HG03378 (cell line): ENCODE results near the gene SLC6A12.

Experiments used
- ATAC-seq: cut with Tn5 transposase; IDR thresholded peaks from one replicate; pipeline ENCODE4 v1.9.1; 2021; ENCODE audit warnings: mild to moderate bottlenecking, moderate library complexity; ENCODE audit not compliant: unreplicated experiment

SLC6A12 gene

GRCh38 chr12:214003-214741, at the start of gene SLC6A12:
Gene SLC6A12, minus strand, starts transcription at chr12:214157. Its CDS starts 4,171 bp downstream, at chr12:209986.
- ATAC-seq, result no peak

- ATAC-seq, result no peak
Observed at GRCh38 chr12:263574-263973, 49.6 kb upstream of the SLC6A12 start.

- ATAC-seq, result no peak
Observed at GRCh38 chr12:262817-263216, 48.9 kb upstream of the SLC6A12 start, which contains the start of gene SLC6A13. Gene SLC6A13, minus strand, starts transcription at chr12:262836. Its CDS starts 2,784 bp downstream, at chr12:260052.

GRCh38 chr12:262113-262512, 48.2 kb upstream of the SLC6A12 start:
- no peak for ATAC-seq

- ATAC-seq, result no peak
Observed at GRCh38 chr12:257521-258321, 43.8 kb upstream of the SLC6A12 start.

GRCh38 chr12:256958-257357, 43.0 kb upstream of the SLC6A12 start:
- ATAC-seq, result no peak

- ATAC-seq, result no peak
Observed at GRCh38 chr12:256225-256624, 42.3 kb upstream of the SLC6A12 start.

- ATAC-seq, result no peak
Observed at GRCh38 chr12:254912-255311, 41.0 kb upstream of the SLC6A12 start.

- ATAC-seq, result no peak
Observed at GRCh38 chr12:254039-254438, 40.1 kb upstream of the SLC6A12 start.

- ATAC-seq, result no peak
Observed at GRCh38 chr12:253116-253831, 39.3 kb upstream of the SLC6A12 start.

GRCh38 chr12:252636-253035, 38.7 kb upstream of the SLC6A12 start:
- no peak for ATAC-seq

- ATAC-seq, result no peak
Observed at GRCh38 chr12:247271-247670, 33.3 kb upstream of the SLC6A12 start.

GRCh38 chr12:243381-243780, 29.4 kb upstream of the SLC6A12 start:
- ATAC-seq, result no peak

- ATAC-seq, result no peak
Observed at GRCh38 chr12:242496-242895, 28.5 kb upstream of the SLC6A12 start.

GRCh38 chr12:241266-241665, 27.3 kb upstream of the SLC6A12 start:
- no peak for ATAC-seq

- no peak for ATAC-seq
Observed at GRCh38 chr12:240566-240965, 26.6 kb upstream of the SLC6A12 start.

GRCh38 chr12:238736-239398, 24.9 kb upstream of the SLC6A12 start:
- ATAC-seq, result no peak

GRCh38 chr12:238116-238515, 24.2 kb upstream of the SLC6A12 start:
- ATAC-seq, result no peak

- no peak for ATAC-seq
Observed at GRCh38 chr12:237026-237815, 23.3 kb upstream of the SLC6A12 start.

- no peak for ATAC-seq
Observed at GRCh38 chr12:236445-236844, 22.5 kb upstream of the SLC6A12 start.
